NCI-H146 treated with DMSO at 0.1 percent for 48 hours (cell line): ENCODE measurements around the gene ZFR.

Experiments used
- DNase-seq: peaks from one replicate; lab custom pipeline; 2025; ENCODE audit not compliant: unreplicated experiment; lab: John Stamatoyannopoulos, UW

ZFR gene

DNA sequence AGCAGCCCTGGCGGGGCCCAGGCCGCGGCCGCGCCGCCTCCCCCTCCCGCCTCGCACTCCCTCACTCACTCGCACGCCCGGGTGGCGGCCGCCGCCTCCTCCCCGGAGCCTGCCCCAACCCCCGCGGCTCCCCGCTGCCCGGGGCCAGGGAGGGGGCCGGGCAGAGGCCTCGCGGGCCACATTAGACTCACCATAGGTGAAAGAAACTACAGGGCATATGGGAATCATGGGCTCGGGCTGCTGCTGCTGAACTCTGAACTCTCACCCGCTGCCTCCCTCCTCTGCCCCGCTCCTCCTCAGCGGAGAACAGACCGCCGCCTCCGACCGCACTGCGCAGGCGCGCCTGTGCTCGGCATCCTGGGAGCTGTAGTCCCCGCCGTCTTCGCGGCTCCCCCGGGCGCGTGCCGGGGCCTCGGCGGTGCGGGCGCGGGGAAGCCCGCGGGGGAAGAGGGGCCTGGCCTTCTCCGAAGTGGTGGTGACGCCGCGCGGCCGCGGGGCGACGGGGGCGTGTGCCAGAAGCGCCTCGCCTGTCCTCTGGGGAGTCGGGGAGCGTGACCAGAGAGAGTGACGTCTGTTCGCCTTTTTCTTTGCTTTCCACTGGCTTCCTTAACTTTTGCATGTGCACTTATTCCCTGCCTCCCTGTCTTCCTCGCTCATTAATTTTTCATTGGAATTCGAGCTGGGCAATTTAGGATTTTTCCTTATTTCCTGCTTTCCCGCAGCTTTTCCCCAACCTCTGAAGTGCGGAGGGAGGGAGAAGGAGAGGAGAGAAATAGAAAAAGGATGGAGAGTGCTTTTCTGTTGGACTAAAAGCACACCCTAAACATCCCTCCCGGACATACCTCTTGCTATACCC, at the start of gene ZFR:
TSS of gene ZFR (minus strand) at position 310 of the 856 bp plus-strand sequence. CDS start at position 228, 82 bp downstream.
- DNase-seq: peak; percentile 78

DNA sequence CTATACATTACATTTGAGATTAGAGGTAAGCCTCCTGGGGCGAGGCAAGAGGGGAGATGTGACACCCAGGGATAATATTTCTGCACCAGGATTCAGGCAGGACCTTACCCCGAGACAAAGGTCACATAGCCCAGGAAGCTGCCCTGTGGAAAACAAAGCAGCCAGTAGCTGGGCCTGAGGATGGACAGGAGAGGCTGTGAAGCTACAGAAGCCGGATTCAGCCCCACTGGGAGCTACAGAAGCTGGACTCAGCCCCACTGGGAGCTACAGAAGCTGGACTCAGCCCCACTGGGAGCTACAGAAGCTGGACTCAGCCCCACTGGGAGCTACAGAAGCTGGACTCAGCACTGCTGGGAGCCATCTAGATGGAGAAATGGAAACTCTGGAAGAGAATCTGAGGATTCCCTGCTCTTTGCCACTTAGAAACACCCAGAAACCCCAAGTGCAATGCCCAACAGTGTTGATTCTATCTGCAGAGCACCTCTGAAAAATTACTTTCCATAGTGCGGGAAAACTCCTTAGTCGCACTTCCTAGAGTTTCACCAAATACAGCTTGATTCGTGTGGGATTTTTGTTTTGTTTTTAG, 46.5 kb upstream of the ZFR start:
- no peak for DNase-seq

DNA sequence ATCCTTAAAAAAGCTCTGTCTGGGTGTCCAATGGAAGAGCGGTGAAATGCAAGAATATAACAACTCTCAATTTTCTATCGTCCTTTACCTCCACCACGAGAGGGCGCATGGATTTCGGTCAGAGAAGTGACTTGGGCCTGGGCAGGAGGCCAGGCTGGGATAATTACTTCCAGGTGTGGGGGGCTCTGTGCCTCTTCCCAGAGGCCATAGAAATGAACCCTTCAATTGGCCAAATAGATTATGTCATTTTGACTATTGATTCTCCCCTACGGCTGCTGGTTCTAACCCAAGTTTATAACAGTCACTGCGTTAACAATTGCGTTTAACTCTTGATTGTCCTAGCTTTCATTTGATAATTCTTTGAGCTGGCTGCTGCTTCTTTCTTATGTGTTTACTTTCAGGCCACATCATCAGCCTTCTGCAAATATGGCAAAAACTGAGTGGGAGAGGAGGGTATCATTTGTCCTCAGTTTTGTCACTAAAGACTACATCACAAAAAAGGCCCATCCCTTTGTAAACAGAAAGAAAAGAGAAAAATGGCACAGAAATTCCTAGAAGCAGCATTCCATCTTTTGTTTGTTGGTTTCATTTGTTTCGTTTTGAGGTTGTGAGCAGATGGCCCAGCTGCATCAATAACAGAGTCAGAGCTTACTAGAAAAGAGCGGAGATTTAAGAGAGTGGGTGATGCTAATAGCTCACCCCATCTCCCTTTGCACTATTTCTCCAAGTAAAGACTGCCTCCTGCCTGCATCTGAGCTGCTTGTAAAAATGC, 45.4 kb upstream of the ZFR start:
- peak; percentile 92 for DNase-seq

DNA sequence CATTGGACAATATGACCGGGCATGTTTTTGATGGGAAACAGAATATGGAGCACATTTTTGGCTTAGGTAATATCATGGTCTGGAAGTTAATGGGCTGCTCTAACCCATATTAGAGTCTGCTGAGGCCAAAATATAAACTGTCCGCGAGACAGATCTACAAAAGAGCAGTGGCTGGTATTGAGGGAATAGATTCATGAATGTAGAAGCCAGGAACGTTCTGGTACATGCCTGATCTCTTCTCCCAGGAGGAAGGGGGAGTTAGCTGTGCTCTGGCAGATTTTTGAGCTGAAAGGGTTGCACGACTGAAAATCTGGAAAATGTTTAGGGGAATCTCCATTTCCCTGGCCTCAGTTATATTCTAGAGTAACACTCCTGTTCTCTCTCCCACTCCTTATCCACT, 42.9 kb upstream of the ZFR start:
- DNase-seq: no peak

DNA sequence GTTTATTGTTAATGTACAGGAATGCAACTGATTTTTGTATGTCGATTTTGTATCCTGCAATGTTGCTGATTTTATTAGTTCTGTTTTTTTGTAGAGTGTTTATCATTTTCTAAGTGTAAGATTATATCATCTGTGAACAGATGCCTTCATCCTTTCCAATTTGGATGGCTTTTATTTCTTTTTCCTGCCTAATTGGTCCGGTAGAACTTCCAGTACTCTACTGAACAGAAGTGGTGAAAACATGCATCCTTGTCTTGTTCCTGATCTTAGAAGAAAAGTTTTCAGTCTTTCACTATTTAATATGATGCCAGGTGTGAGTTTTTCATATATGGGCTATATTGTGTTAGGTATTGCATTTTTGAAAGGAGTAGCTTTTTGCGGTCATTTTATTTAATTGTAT, 42.5 kb upstream of the ZFR start:
- no peak for DNase-seq

DNA sequence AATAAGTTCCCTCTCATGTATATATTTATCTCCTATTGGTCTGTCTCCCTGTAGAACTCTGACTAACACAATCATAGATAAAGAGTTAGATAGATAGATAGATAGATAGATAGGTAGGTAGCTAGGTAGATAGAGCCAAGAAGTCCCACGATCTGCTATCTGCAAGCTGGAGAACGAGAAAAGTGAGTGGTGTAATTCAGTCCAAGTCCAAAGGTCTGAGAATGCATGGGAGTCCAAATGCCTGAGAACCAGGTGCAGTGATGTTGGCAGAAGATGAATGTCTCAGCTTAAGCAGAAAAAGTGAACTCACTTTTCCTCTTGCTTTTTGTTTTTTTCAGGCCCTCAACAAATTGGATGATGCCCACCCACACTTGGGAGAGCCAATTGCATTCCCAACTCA, 37.7 kb upstream of the ZFR start:
- no peak for DNase-seq

DNA sequence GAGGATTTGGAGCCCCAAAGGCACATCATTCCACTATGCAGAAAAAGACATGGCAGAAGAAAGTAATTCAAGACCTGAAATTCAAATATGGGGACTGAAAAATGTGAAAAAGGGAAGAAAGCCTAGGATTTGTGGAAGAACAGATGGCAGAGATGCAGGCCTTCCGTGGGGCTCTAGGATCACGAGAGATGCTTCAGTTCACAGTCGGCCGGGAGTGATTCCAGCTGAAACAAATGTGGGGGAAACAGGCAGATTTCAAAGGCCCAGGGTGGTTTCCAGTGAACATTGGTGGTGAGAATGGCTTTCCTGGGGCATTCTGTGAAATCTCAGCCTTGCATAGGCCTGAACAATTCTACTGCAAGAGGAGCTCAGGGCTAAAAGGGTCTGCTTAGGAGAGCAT, 34.6 kb upstream of the ZFR start:
- DNase-seq: no peak

DNA sequence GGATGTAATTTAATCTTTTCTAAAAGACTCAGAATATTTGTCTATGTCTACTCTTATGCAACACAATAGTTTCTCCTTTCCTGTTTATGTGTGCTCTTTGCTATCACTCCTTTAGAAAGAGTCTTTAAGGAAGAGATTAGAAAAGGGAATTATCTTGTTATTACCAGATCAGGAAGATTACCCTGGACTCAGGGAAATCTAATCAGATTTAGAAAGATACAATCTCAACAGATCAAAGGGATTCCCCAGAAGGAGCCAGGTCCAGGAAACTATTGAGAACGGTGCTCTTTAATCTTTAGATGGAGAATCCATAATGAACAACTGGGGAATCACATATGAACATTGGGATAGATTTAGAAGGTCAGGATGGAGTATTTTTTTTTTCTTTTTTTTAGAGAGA, 32.4 kb upstream of the ZFR start:
- DNase-seq: no peak

DNA sequence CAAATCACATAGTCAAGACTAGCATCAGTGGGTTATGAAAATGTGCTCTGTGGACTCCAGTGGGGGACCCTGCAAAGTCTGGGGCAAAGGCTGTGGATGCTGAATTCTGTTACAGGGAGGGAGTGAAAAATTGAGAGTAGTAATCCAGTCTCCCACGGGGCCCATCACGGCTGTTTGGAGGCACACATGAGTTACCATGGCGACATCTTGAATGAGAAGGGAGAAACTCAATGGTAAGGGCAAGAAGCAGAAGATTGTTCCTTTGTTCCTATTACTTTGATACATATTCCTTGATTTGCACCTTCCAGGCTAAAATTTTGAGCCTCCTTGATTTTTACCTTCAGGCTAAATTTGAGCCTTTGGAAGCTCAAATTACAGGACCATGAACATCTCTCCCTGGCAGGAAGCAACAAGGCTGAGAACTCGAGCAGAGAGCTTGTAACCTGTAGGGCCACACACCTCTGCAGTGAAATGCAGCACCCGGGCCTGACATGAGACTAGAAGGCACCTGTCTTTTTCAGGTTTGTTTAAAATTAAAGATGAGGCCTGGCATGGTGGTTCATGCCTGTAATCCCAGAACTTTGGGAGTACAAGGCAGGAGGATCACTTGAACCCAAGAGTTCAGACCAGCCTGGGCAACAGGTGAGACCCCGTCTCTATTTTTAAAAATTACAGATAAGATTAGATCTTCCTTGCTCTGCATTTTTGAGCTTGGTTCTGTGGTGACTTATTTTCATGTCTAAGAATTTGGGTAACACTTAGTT, 31.0 kb upstream of the ZFR start:
- no peak for DNase-seq

DNA sequence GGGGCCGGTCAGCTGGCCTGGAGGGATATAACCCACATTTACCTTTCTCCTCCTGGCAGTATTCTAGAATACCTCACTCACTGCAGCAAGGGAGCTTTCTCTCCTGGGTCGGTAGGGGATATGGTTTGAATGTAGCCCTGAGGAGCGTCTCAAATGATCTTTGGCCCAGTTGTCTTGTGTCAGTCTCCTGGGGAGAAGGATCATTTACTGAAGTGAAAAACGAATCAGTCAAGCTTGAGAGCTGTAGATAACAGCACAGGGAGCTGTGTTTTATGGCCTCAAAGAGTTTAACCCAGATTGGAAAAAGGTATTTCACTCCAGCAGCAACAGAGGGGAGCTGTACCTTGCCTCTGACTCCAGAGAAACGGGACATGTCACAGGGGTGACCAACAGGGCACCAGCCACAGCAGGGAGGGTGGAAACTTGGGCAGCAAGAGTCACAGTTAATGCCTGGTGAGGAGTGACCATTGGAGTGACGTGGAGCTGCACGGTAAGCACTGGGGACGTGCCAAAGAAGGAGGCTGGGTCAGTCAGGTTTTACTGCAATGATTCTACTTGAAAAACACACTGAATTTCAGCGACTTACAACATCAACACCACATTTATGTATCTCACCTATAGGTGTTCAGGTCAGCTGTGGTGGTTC, 29.8 kb upstream of the ZFR start:
- no peak for DNase-seq

DNA sequence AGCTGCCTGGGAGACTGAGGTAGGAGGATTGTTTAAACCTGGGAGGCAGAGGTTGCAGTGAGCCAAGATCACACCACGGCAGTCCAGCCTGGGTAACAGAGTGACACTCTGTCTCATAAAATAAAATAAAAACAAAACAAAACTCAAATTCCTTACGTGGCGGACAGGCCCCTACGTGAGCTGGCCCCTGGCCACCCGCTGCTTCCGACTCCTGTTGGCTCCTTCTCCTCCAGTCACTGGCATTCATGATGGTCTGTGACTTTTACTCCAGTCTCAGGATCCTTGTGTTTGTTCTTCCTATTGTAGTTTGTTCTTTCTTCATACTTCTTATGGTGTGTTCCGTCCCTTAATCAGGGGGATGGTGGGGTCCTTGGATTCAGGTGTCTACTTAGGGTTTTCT, 28.5 kb upstream of the ZFR start:
- no peak for DNase-seq

DNA sequence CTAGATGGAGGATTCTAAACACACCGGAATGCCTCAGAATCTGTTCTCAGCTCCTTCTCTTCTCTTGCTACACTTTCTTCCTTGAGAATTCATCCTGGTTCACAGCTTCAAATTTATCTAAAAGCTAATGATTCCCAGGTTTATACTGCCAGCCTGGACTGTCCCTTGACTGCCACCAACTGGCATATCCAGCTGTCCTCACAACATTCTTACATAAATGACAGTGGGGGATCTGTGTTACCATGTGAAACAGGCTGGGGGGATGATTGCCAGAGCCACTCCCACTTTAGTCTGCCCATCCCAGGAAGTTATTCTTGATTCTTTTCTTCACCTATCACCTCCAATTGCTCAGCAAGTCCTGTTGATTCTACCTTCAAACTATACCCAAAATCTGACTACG, 27.2 kb upstream of the ZFR start:
- no peak for DNase-seq

DNA sequence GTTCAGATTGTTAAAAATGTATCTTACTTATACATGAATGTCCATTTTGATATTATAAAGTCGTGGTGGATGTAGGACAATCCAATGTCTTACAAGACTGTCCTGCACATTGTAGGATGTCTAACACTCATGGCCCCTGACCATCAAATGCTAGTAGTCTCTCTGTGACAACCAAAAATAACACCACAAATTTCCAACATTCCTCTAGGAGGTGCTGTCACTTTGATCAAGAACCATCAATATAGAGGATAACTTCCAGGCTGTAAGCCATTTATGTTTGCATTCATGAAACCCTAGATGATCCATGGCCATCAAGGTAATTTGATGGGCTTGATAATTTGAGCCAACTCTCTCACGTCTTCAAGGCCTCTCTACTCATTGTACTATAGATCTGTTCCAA, 20.5 kb upstream of the ZFR start:
- no peak for DNase-seq

DNA sequence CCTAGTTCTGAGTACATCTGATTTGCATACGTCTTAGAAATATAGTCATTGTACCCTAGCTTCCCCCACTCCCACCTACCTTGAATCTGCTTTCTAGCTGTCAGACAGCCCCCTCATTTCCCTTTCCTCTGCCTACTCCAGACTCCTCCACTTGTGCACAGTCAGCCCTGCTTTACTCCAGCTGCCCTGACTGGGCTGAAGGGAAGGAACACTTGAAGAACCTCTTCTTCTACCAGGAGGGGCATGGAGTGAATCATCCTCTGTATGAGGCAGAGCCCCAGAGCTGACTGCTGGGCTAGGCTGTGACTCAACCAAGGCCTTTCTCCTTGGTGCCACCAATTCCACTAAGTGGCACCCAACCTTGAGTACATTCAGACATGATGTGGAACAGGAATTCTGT, 18.1 kb upstream of the ZFR start:
- no peak for DNase-seq

DNA sequence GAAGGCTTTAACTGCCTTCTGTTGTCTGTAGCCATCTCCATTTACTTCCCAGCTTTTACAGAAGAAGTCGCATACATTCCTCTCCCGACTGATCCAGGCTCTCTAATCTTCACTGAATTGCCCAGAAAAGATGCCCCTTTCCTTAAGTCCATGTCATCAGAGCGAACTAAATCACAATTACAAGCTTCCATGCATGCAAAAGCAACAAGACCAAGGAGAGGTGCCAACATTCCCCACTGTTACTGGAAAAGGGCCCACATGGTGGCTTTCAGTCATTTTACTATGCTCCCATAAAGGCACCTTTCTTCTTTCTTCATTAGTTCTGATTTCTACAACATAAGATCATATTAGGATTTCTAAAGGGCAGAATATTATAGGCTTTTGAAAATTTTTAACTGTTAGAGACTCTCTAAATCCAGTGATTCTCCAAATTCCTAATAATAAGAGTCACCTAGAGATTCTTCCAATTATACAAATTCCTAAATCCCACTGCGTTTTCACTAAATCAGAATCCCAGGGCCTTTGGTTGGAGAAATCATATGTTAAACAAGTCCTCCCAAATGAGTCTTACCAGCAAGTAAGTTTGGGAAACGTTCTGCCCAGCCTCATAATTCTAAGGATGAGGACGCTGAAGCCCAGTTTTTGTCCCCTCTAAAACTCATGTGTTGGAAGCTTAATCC, 17.0 kb upstream of the ZFR start:
- DNase-seq: no peak

DNA sequence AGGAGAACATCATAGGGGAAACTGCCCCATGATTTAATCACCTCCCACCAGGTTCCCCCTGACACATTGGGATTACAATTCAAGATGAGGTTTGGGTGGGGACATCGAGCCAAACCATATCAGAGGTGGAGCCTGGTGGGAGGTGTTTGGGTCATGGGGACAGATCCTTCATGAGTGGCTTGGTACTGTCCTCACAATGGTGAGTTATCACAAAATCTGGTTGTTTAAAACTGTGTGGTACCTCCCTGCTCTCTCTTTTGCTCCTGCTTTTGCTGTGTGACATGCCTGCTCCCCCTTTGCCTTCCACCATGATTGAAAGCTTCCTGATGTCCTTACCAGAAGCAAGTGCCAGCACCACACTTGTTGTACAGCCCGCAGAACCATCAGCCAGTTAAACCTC, 16.2 kb upstream of the ZFR start:
- no peak for DNase-seq

DNA sequence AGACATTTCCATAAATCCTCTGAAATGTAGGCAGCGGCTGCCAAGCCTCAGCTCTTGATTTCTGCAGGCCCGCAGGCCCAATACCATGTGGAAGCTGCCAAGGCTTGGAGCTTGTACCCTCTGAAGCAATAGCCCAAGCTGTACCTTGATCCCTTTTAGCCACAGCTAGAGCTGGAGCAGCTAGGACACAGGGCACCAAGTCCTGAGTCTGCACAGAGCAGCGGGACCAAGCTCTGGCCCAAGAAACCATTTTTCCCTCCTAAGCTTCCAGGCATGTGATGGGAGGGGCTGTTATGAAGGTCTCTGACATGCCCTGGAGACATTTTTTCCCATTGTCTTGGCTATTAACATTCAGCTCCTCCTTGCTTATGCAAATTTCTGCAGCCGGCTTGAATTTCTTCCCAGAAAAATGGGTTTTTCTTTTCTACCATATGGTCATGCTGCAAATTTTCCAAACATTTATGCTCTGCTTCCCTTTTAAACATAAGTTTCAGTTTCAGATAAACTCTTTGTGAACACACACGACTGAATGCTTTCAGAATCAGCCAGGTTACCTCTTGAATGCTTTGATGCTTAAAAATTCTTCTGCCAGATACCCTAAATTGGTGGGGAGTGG, 14.4 kb upstream of the ZFR start:
- no peak for DNase-seq

DNA sequence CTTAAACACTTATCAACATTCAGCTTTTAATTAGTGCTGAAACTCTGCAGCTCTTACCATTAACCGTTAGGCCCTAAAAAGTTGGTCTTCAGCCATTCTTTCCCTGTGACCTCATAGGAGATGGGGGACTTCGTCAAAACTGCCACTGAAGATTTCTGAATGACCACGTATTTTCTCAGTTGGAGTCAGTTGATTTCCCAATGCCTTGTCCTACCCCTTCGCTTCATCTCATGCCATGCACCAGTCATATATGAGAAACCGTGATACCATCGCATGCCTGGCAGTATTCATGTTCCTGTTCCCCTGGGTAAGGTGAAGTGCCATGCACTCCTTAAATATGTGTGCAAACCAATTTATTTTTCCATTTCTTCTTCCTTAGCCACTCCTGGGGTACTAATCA, 10.8 kb upstream of the ZFR start:
- no peak for DNase-seq

DNA sequence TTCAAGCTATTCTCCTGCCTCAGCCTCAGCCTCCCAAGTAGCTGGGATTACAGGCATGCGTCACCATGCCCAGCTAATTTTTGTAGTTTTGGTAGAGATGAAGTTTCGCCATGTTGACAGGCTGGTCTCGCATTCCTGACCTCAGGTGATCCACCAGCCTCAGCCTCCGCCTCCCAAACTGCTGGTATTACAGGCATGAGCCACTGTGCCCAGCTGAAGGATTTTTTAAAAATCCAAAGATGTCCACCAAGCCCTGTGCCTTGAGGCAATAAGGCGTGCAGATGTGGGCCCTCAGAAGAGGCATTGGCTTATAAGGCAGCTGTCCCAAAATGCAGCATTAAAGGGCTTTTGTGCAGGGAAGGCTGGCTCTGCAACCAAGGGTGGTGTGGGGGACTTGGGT, 10.3 kb upstream of the ZFR start:
- no peak for DNase-seq

DNA sequence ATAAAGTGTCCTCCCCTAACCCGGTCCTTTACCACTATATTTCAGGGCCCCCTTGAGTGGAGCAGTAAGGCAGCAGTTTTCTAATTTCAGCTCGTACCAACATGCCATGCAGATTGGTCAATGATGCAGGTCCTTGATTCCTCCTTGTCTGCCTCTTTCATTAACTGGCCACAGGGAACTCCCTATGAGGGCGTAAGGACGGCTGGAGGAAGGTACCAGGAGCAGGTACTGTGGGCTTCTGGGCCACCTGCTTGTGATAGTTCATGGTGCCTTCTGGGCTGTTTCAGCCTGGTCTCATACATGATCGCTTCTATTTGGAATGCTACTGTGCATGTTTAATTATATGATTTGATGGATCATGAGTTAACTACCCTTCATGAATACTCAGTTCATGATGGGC, 9.4 kb upstream of the ZFR start:
- no peak for DNase-seq
